AG09319 (cell line): ENCODE results near the gene SMAD7.

Source experiments
- DNase-seq: peaks from one replicate; pipeline ENCODE4 v3.0.0-alpha.2; 2010; ENCODE audit warnings: low read depth; ENCODE audit errors: extremely low read depth
- CTCF ChIP-seq: IDR thresholded peaks from 2 replicates; pipeline ENCODE4 v1.5.1; 2011; ENCODE audit warnings: low read depth, mild to moderate bottlenecking, inconsistent platforms, low read length, moderate library complexity

The SMAD7 gene

GRCh38 chr18:48942086-48942485 is 8.7 kb downstream of the SMAD7 start:
- TF ChIP-seq CTCF: no peak
- no peak for DNase-seq

GRCh38 chr18:48941672-48942071 is 9.1 kb downstream of the SMAD7 start:
- no peak for DNase-seq
- TF ChIP-seq CTCF: no peak

- no peak for DNase-seq
- TF ChIP-seq CTCF: no peak
These were observed 9.7 kb downstream of the SMAD7 start for GRCh38 chr18:48940854-48941611.

GRCh38 chr18:48939205-48940097 is 11.3 kb downstream of the SMAD7 start:
- no peak for TF ChIP-seq CTCF
- no peak for DNase-seq

- DNase-seq: no peak
These were observed 11.9 kb downstream of the SMAD7 start for GRCh38 chr18:48938827-48939204.

GRCh38 chr18:48937869-48938750 is 12.7 kb downstream of the SMAD7 start:
- TF ChIP-seq CTCF: no peak
- no peak for DNase-seq

More at GRCh38 chr18:48938827-48939204, 11.9 kb downstream of the SMAD7 start:
- no peak for TF ChIP-seq CTCF
